AG10803 (cell line): Measurements from ENCODE around the gene ADGRB2.

Source experiments
- DNase-seq: peaks from one replicate; pipeline ENCODE4 v3.0.0; 2010; ENCODE audit warnings: low read depth
- H3K4me3 ChIP-seq: 2 replicates; pipeline ENCODE4 v1.5.1; 2011; ENCODE audit warnings: mild to moderate bottlenecking, low read length, control low read depth
- TF ChIP-seq, protein P1 (sequence below): conservative IDR thresholded peaks from 2 replicates; pipeline ENCODE4 v1.5.1; 2011; ENCODE audit warnings: mild to moderate bottlenecking, low read length, control low read depth, inconsistent platforms

ADGRB2 gene

GRCh38 chr1:31768939-31769704, 5.0 kb upstream of the ADGRB2 start:
- DNase-seq: no peak
- H3K4me3 ChIP-seq: no peak overlapping the region
- TF ChIP-seq, protein P1, sequence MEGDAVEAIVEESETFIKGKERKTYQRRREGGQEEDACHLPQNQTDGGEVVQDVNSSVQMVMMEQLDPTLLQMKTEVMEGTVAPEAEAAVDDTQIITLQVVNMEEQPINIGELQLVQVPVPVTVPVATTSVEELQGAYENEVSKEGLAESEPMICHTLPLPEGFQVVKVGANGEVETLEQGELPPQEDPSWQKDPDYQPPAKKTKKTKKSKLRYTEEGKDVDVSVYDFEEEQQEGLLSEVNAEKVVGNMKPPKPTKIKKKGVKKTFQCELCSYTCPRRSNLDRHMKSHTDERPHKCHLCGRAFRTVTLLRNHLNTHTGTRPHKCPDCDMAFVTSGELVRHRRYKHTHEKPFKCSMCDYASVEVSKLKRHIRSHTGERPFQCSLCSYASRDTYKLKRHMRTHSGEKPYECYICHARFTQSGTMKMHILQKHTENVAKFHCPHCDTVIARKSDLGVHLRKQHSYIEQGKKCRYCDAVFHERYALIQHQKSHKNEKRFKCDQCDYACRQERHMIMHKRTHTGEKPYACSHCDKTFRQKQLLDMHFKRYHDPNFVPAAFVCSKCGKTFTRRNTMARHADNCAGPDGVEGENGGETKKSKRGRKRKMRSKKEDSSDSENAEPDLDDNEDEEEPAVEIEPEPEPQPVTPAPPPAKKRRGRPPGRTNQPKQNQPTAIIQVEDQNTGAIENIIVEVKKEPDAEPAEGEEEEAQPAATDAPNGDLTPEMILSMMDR: no peak

DNA sequence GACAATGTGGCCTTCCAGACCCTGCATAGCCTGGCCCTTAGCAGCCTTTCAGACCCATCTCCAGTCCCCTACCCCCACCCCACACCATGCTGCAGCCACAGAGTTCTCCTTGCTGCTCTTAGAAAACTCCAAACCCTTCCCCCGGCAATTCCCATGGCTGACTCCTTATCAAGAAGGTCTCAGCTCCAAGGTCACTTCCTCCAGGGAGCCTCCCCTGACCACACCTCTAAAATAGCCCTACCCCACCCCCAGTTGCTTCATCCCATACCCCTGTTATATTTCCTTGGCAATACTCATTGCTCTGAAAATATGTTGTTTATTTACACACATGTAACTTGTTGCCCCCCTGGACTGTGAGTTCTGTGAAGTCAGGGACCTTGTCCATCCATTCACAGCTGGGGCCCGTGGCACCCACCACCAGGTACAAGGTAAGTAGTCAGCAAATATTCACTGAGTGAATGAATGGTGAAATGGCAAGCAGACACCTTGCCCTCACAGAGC, 4.3 kb upstream of the ADGRB2 start:
- no peak for DNase-seq
- TF ChIP-seq, protein P1: no peak
- H3K4me3 ChIP-seq: no peak overlapping the region

GRCh38 chr1:31767225-31767624, 3.1 kb upstream of the ADGRB2 start:
- TF ChIP-seq, protein P1: no peak
- no peak for DNase-seq

GRCh38 chr1:31765516-31765915, 1.4 kb upstream of the ADGRB2 start:
- TF ChIP-seq, protein P1: no peak
- DNase-seq: no peak
- H3K4me3 ChIP-seq: no peak overlapping the region

More at GRCh38 chr1:31767225-31767624, 3.1 kb upstream of the ADGRB2 start:
- H3K4me3 ChIP-seq: no peak overlapping the region

GRCh38 chr1:31765041-31765467, 914 bp upstream of the ADGRB2 start:
- TF ChIP-seq, protein P1: peak; percentile 40
- DNase-seq: no peak
- H3K4me3 ChIP-seq: no peak overlapping the region

- no peak for DNase-seq
- TF ChIP-seq, protein P1: no peak
- peak overlapping the region; percentile 60 for H3K4me3 ChIP-seq
Observed at GRCh38 chr1:31763671-31764311, 349 bp downstream of the ADGRB2 start.
